Type B pancreatic cell (in vitro differentiated cells): ENCODE data around the gene UGT1A5. TPM values are rescaled to one million over a fixed set of nuclear protein-coding genes. Genes with fewer than 3 reads are reported as not detected.
"Not testable (repeated sequence)": the region's sequence is repeated elsewhere in the genome, so short reads cannot be mapped to it uniquely, and the experiment has no call there.

Source experiments
- DNase-seq: peaks from one replicate; pipeline ENCODE4 v3.0.0; 2021; ENCODE audit warnings: mixed read lengths; ENCODE audit not compliant: unreplicated experiment; ENCODE audit errors: extremely low spot score
- H3K27ac Mint-ChIP-seq: 2 replicates; pipeline ENCODE4 v1.8.0; 2021; ENCODE audit warnings: mild to moderate bottlenecking, mixed read lengths
- H3K27me3 Mint-ChIP-seq: 2 replicates; pipeline ENCODE4 v1.8.0; 2021; ENCODE audit warnings: mixed read lengths
- H3K36me3 Mint-ChIP-seq: 2 replicates; pipeline ENCODE4 v1.8.0; 2021; ENCODE audit warnings: mixed read lengths
- H3K4me1 Mint-ChIP-seq: one replicate; pipeline ENCODE4 v1.8.0; 2021; ENCODE audit warnings: mixed read lengths; ENCODE audit not compliant: unreplicated experiment
- H3K4me3 Mint-ChIP-seq: 2 replicates; pipeline ENCODE4 v1.8.0; 2021; ENCODE audit warnings: mild to moderate bottlenecking, mixed read lengths
- H3K9me3 Mint-ChIP-seq: 2 replicates; pipeline ENCODE4 v1.8.0; 2021; ENCODE audit warnings: mixed read lengths
- total RNA-seq: library from RNA; stranded (reverse); gene quantifications from 2 replicates; pipeline ENCODE4 v1.2.1, GENCODE V29; 2021; ENCODE audit warnings: low replicate concordance
- TF ChIP-seq, protein P1 (sequence below): fragments of 200-600 bp; sonication (generic); conservative IDR thresholded peaks from 2 replicates; pipeline ENCODE4 v1.5.0; 2021; ENCODE audit warnings: antibody characterized with exemption, mild to moderate bottlenecking

The UGT1A5 gene
- total RNA-seq, 1 donor from 2014 or later = not detected

DNA sequence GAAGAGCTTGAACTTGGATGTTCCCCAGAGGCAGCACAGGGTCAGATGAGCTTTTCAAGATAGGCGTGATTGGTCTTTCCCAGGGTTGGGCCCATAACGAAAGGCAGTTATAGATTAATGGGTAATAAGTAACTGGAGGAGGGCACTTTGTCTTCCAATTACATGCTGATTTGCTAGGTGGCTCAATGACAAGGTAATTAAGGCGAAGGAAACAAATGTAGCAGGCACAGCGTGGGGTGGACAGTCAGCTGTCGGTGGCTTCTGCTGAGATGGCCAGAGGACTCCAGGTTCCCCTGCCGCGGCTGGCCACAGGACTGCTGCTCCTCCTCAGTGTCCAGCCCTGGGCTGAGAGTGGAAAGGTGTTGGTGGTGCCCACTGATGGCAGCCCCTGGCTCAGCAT is 5.8 kb downstream of the UGT1A5 start, which contains the start of gene UGT1A4:
Gene UGT1A4, plus strand, starts transcription at position 185 of the 400 bp plus-strand sequence. Its CDS starts 85 bp downstream, at position 270.
- no peak within 1 kb of the TSS for H3K27ac Mint-ChIP-seq
- TF ChIP-seq, protein P1, sequence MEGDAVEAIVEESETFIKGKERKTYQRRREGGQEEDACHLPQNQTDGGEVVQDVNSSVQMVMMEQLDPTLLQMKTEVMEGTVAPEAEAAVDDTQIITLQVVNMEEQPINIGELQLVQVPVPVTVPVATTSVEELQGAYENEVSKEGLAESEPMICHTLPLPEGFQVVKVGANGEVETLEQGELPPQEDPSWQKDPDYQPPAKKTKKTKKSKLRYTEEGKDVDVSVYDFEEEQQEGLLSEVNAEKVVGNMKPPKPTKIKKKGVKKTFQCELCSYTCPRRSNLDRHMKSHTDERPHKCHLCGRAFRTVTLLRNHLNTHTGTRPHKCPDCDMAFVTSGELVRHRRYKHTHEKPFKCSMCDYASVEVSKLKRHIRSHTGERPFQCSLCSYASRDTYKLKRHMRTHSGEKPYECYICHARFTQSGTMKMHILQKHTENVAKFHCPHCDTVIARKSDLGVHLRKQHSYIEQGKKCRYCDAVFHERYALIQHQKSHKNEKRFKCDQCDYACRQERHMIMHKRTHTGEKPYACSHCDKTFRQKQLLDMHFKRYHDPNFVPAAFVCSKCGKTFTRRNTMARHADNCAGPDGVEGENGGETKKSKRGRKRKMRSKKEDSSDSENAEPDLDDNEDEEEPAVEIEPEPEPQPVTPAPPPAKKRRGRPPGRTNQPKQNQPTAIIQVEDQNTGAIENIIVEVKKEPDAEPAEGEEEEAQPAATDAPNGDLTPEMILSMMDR = no peak
- DNase-seq = no peak
- no peaks in the 10 kb centered on the region for H3K9me3 Mint-ChIP-seq
- H3K27me3 Mint-ChIP-seq = peaks cover 27% of the 10 kb centered on the region
- no peak within 1 kb of the TSS for H3K4me3 Mint-ChIP-seq
- no peaks in the 10 kb centered on the region for H3K4me1 Mint-ChIP-seq
- H3K36me3 Mint-ChIP-seq = no peaks in the 10 kb centered on the region

GRCh38 chr2:233728723-233729301 is 16.1 kb downstream of the UGT1A5 start, which contains the start of gene UGT1A3:
TSS of gene UGT1A3 (plus strand) at chr2:233729042. CDS start at chr2:233729127, 85 bp downstream.
- TF ChIP-seq, protein P1 = no peak
- no peak within 1 kb of the TSS for H3K27ac Mint-ChIP-seq

GRCh38 chr2:233736868-233737653 is 24.4 kb downstream of the UGT1A5 start:
- not testable (repeated sequence) for H3K36me3 Mint-ChIP-seq, H3K27ac Mint-ChIP-seq, DNase-seq, H3K9me3 Mint-ChIP-seq, H3K4me3 Mint-ChIP-seq, H3K4me1 Mint-ChIP-seq
- peaks cover 38% of the 10 kb centered on the region for H3K27me3 Mint-ChIP-seq

More at GRCh38 chr2:233728723-233729301, 16.1 kb downstream of the UGT1A5 start, which contains the start of gene UGT1A3:
- DNase-seq = no peak
- Mint-ChIP-seq H3K36me3 (no peaks in the 10 kb centered on the region), H3K27me3 (peaks cover 8% of the 10 kb centered on the region), H3K9me3 (peaks cover 5% of the 10 kb centered on the region), H3K4me1 (no peaks in the 10 kb centered on the region), H3K4me3 (no peak within 1 kb of the TSS)

DNA sequence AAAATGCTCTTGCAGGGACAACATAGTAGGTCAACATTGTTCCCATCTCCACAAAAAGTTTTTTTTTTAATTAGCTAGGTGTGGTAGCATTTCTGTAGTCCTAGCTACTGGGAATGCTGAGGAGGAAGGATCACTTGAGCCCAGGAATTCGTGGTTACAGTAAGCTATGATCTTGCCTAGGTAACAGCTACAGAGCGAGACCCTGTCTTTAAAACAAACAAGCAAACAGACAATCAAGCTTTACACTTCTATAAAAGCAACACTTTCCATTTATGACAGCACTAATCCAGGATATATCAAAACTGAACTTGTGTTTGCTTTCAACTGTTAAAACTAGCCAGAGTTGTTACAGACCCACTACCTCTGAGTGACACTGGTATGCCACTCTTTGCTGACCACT is 28.2 kb downstream of the UGT1A5 start:
- no peak overlapping the region for H3K27ac Mint-ChIP-seq
- no peak for DNase-seq
- no peaks in the 10 kb centered on the region for H3K9me3 Mint-ChIP-seq
- H3K4me3 Mint-ChIP-seq = no peak overlapping the region
- peaks cover 29% of the 10 kb centered on the region for H3K27me3 Mint-ChIP-seq
- no peaks in the 10 kb centered on the region for H3K36me3 Mint-ChIP-seq
- no peaks in the 10 kb centered on the region for H3K4me1 Mint-ChIP-seq
- TF ChIP-seq, protein P1 = no peak

GRCh38 chr2:233743464-233744259 is 31.0 kb downstream of the UGT1A5 start:
- Mint-ChIP-seq H3K36me3 (no peaks in the 10 kb centered on the region), H3K27ac (no peak overlapping the region), H3K9me3 (no peaks in the 10 kb centered on the region), H3K4me1 (no peaks in the 10 kb centered on the region), H3K27me3 (peaks cover 26% of the 10 kb centered on the region), H3K4me3 (no peak overlapping the region)
- DNase-seq = no peak
- TF ChIP-seq, protein P1 = no peak
